LHCN-M2 (cell line): ENCODE measurements around the gene NFKBIB. TPM values are rescaled to one million over a fixed set of nuclear protein-coding genes. Genes with fewer than 3 reads are reported as not detected.
"Not testable (repeated sequence)": the region's sequence is repeated elsewhere in the genome, so short reads cannot be mapped to it uniquely, and the experiment has no call there.

Experiments used
- DNase-seq: peaks from one replicate; pipeline ENCODE4 v3.0.0-alpha.2; 2012; ENCODE audit warnings: low read depth
- polyA plus RNA-seq: library from polyadenylated mRNA; unstranded; fragments of >200 nt; gene quantifications from one replicate; pipeline ENCODE4 v1.2.1, GENCODE V29; 2012; ENCODE audit warnings: missing spikeins
- total RNA-seq: library from RNA; depleted of rRNA; stranded (reverse); fragments of >200 nt; gene quantifications from 2 replicates; pipeline ENCODE4 v1.2.3, GENCODE V29; 2014; rRNA removed

NFKBIB gene, protein sequence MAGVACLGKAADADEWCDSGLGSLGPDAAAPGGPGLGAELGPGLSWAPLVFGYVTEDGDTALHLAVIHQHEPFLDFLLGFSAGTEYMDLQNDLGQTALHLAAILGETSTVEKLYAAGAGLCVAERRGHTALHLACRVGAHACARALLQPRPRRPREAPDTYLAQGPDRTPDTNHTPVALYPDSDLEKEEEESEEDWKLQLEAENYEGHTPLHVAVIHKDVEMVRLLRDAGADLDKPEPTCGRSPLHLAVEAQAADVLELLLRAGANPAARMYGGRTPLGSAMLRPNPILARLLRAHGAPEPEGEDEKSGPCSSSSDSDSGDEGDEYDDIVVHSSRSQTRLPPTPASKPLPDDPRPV
- total RNA-seq = 20.3 and 21.8 TPM in 2 replicates
- polyA plus RNA-seq = 18.6 TPM

- peak; percentile 100 for DNase-seq
Measured at GRCh38 chr19:38899447-38900201, at the start of gene NFKBIB, which contains the start of gene SIRT2. NFKBIB (plus strand) TSS chr19:38899969; CDS start chr19:38900033, 64 bp downstream. SIRT2 (minus strand) TSS chr19:38899618; CDS start chr19:38899521, 97 bp downstream.

DNA sequence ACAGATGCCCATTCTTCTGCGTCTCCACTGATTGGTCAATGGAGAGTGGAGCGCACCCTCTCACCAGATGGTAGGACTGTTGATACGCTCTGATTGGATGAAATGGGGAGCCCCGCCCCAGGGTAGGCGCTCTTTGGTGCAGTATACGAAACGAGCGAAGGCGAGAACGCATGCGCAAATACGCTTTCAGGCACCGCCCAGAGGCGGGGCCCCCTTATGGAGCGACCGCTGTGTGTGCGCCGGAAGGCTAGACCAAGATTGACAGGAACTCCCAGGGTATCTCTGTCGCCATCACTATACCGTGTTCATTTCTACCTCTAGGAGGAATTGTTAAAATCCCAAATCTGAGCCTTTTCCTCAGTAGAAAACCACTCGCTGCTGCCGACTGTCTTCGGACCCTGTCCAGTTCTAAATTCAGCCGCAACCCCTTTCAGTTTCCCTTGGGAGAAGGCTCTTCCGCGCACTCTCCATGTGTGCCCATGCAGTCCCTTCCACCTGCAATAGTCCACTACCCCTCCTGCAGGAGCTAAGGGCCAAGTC, 49.3 kb upstream of the NFKBIB start:
- DNase-seq = no peak

GRCh38 chr19:38850976-38851621, 48.7 kb upstream of the NFKBIB start:
- DNase-seq = no peak

- DNase-seq = peak; percentile 90
Measured at GRCh38 chr19:38851622-38852230, 48.0 kb upstream of the NFKBIB start.

DNA sequence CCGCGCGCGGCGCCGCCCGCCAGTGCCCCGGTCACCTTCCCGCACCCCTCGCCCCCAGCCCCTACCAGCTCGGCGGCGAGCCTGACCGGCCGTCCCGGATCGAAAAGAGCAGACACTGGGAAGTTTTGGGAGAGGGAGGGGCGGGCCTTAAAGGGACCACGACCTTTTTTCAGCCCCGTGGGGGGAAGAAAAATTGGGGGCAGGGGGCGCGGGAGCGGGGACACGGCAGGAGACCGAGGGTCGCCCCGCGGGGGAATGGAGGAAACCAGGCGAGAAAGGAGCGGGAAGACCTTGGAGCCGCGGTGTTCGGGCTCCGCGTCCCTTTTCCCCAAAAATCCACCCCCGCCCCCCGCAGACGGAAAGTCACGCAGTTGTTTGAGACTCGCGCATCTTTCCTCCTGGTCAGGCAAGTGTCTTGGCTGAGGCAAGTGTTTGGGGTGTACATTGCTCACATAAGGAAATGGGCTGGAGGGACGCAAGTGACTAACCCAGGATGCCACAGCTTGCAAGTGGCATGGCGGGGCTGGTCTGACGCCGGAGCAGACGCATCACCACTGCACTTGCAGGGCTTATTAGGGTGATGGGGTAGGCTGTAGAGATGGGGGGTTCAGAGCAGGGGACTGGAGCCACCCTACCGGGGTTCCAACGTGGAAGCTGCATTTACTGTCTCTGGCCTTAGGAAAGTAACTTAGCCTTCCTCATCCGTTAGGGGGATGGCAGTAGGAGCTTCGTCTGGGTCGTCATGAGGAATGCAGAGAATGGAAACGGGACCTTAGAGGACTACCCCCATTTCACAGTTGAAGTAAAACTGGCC, 47.3 kb upstream of the NFKBIB start:
- peak; percentile 67 for DNase-seq

- no peak for DNase-seq
Measured at GRCh38 chr19:38853214-38853613, 46.6 kb upstream of the NFKBIB start.

- DNase-seq = not testable (repeated sequence)
Measured at GRCh38 chr19:38854961-38855360, 44.8 kb upstream of the NFKBIB start.

DNA sequence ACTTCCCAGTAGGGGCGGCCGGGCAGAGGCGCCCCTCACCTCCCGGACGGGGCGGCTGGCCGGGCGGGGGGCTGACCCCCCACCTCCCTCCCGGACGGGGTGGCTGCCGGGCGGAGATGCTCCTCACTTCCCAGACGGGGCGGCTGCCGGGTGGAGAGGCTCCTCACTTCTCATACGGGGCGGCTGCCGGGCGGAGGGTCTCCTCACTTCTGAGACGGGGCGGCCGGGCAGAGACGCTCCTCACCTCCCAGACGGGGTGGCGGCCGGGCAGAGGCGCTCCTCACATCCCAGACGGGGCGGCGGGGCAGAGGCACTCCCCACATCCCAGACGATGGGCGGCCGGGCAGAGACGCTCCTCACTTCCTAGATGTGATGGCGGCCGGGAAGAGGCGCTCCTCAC, 44.0 kb upstream of the NFKBIB start:
- not testable (repeated sequence) for DNase-seq

DNA sequence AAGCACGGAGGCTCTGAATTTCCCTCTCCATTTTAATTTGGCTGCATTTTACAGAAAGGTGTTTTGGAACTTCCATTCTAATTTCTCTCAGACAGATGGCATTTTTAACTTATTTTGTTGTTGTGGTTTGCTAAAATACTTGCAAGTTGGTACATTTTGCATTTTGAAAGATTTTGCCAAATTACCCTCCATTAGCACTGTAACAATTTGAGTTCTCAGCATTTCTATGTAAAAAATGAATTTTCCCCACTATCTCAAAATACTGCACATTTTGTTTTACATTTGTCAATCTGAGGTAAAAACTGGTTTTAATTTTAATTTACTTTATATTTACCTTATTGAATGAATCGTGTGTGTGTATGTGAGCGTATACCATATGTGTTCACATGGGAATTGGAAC, 43.0 kb upstream of the NFKBIB start:
- DNase-seq = no peak

DNA sequence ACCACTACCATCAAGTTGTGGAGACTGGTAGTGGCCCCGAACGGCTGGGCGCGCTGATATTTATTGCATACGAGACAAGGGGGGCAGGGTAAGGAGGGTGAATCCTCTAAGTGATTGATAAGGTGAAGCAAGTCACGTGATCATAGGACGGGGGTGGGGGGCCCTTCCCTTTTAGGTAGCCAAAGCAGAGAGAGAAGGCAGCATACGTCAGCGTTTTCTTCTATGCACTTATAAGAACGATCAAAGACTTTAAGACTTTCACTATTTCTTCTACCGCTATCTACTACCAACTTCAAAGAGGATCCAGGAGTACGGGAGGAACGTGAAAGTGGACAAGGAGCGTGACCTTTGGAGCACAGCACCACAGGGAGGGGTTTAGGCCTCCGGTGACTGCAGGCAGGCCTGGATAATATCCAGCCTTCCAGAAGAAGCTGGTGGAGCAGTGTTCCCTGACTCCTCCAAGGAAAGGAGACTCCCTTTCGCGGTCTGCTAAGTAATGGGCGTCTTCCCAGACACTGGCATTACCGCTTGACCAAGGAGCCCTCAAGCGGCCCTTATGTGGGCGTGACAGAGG, 40.1 kb upstream of the NFKBIB start:
- DNase-seq = not testable (repeated sequence)

- DNase-seq = no peak
Measured at GRCh38 chr19:38861368-38861767, 38.4 kb upstream of the NFKBIB start.

DNA sequence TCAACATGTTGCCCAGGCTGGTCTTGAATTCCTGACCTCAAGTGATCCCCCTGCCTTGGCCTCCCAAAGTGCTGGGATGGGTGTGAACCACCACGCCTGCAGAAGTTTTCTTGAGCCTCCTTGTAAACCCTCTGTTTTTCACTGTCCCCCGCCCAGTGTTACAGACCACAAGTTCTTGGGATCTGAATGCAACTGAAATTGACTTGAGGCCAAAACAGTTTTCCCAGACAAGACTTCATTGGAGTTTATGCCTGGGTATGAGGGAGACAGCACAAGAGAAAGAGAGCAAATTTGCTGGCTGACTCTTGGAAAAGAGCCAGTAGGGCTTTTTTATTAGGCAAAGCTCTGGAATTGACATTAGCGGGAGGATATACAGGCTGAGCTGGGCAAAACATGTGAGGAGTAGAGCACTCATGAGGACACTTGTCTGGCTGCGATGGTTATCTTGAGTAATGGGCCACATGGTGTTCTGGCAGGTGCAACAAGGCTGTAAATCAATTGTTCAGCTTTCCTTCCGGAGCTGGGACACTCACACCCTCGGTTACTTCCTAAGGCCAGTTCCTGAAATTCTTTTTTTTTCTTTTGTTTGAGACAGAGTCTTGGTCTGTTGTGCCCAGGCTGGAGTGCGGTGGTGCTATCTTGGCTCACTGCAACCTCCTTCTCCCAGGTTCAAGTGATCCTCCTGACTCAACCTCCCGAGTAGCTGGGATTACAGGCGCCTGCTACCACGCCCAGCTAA, 37.3 kb upstream of the NFKBIB start:
- DNase-seq = peak; percentile 78

- DNase-seq = no peak
Measured at GRCh38 chr19:38867171-38867780, 32.5 kb upstream of the NFKBIB start.

DNA sequence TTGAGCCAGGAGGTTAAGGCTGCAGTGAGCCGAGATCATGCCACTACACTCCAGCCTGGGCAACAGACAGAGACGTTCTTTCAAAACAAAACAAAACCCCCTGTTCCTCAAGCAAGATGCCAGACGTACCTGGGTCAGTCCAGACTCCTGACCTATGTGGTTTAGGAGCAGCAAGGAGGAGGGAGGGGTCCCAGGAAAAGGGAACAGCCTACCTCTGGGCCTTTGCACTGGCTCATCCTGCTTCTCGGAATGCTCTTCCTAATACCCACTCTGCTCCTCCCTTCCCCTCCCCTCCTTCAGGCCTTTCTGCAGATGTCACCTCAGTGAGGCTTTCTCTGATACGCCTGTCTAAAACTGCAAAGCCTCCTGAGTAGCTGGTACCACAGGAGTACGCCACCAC, 31.2 kb upstream of the NFKBIB start:
- no peak for DNase-seq

DNA sequence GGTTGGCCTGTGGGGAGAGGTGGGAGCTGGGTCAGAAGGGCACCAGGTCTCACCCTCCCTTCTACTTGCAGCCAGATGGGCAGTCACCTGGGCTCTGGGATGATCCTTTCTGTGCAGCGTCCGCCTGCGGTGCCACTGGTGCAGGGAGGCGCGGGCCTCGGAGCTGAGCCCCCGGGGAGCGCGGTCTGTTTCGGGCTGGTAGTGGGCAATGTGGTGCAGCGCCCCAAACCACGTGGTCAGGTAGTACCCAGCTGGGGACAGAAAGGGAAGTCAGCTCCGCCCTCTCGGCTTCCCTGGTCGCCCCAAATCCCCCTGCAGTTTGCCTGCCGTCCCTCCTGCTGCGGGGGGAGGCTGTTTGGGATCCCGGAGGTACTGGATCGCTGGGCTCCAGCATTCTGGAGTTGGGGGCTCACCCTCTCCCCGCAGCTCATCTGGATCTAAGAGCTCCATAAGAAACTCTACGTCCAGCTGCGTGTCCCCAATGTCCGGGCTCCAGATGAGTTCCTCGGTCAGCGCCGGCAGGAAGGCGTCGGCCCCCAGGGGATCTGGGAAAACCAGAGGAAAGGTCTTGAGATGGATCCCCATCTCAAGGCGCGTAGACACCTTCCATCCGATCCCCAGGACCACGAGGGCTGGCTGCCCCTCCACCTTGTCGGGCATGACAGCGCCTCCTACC, 30.5 kb upstream of the NFKBIB start:
- DNase-seq = no peak

GRCh38 chr19:38869836-38870607, 29.7 kb upstream of the NFKBIB start:
- DNase-seq = no peak

- no peak for DNase-seq
Measured at GRCh38 chr19:38870612-38871011, 29.2 kb upstream of the NFKBIB start.

- DNase-seq = not testable (repeated sequence)
Measured at GRCh38 chr19:38873400-38873799, 26.4 kb upstream of the NFKBIB start.
